Activated naive CD8-positive, alpha-beta T cell (primary cell): Measurements from ENCODE around the gene TBXA2R.
"Not testable (repeated sequence)": the region's sequence is repeated elsewhere in the genome, so short reads cannot be mapped to it uniquely, and the experiment has no call there.

Experiments used
- H3K27ac Mint-ChIP-seq: one replicate; pipeline ENCODE4 v1.8.0; 2021; ENCODE audit warnings: mixed read lengths
- H3K27me3 Mint-ChIP-seq: one replicate; pipeline ENCODE4 v1.8.0; 2021; ENCODE audit warnings: mixed read lengths
- H3K36me3 Mint-ChIP-seq: one replicate; pipeline ENCODE4 v1.8.0; 2021; ENCODE audit warnings: mixed read lengths
- H3K4me1 Mint-ChIP-seq: one replicate; pipeline ENCODE4 v1.8.0; 2021; ENCODE audit warnings: low read depth, mixed read lengths
- H3K4me3 Mint-ChIP-seq: one replicate; pipeline ENCODE4 v1.8.0; 2021; ENCODE audit warnings: mild to moderate bottlenecking, mixed read lengths
- H3K9me3 Mint-ChIP-seq: one replicate; pipeline ENCODE4 v1.8.0; 2021; ENCODE audit warnings: low read depth, mixed read lengths

The TBXA2R gene

DNA sequence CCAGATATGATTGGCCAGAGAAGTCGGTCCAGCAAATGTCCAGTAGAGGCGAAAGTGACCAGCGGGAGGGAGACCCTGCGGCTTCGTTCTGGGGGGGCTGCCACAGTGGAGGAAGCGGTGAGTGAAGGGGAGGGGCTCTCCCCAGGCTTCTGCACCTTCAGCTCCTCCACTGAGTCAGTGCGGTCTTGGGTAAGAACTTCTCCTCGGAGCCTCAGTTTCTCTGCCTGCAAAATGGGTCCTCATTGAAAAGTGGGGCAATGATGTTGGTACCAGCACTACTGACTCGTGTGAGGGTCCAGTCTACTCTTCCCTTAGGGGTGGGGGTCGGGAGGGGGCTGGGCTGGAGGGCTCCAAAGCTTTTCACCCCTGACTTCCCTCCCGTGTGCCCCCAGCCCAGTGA lies 17.2 kb downstream of the TBXA2R start:
- Mint-ChIP-seq H3K9me3 (no peaks in the 10 kb centered on the region), H3K36me3 (peaks cover 2% of the 10 kb centered on the region), H3K27ac (no peak overlapping the region), H3K27me3 (no peaks in the 10 kb centered on the region), H3K4me1 (peaks cover 3% of the 10 kb centered on the region), H3K4me3 (no peak overlapping the region)

DNA sequence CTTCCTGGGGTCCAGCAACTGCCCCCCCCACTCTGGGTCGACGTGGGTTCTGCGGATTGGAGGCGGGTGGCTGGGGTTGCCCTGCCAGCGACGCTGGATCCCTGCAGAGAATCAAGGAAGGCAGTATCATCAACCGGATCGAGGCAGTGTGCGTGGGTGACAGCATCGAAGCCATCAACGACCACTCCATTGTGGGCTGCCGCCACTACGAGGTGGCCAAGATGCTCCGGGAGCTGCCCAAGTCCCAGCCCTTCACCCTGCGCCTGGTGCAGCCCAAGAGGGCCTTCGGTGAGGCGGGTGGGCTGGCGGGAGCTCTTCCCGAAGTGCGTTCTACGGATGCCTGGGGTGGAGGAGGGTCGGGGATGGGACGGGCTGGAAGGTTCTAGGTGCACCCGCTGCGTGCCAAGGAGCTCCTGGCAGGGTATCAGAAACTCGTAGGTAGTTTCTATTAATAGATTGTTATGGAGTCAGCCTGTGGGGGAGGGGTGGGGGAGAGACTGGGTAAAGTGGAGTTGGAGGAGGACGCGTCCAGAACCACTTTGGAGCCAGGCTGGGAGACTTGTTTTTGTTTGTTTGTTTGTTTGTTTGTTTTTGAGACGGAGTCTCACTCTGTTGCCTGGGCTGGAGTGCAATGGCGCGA lies 19.8 kb downstream of the TBXA2R start:
- peaks cover 2% of the 10 kb centered on the region for H3K36me3 Mint-ChIP-seq
- H3K4me3 Mint-ChIP-seq = no peak overlapping the region
- H3K4me1 Mint-ChIP-seq = peaks cover 3% of the 10 kb centered on the region
- H3K27me3 Mint-ChIP-seq = no peaks in the 10 kb centered on the region
- H3K9me3 Mint-ChIP-seq = no peaks in the 10 kb centered on the region
- H3K27ac Mint-ChIP-seq = no peak overlapping the region

DNA sequence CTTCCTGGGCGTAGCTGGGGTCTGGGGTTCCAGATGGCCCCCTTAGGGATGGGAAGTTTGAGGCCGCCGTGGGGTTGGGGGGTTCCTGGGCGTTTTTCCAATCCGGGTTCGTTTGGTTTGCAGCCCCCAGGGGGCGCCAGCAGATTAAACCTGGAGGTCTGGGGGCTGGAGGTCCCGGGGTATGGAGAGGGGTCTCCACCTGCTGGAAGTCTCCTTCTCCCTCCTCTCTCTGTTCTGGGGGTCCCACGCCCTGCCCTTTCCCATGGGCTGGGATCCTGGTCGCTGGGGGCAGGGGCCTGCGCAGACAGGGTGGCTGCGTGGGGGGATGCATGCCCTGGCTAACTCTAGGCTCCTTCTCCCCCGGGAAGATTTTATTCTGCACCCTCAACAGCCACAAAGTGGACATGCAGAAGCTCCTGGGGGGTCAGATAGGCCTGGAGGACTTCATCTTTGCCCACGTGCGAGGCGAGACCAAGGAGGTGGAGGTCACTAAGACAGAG lies 20.5 kb downstream of the TBXA2R start:
- peak overlapping the region; percentile 44 for H3K4me3 Mint-ChIP-seq
- H3K36me3 Mint-ChIP-seq = peaks cover 2% of the 10 kb centered on the region

DNA sequence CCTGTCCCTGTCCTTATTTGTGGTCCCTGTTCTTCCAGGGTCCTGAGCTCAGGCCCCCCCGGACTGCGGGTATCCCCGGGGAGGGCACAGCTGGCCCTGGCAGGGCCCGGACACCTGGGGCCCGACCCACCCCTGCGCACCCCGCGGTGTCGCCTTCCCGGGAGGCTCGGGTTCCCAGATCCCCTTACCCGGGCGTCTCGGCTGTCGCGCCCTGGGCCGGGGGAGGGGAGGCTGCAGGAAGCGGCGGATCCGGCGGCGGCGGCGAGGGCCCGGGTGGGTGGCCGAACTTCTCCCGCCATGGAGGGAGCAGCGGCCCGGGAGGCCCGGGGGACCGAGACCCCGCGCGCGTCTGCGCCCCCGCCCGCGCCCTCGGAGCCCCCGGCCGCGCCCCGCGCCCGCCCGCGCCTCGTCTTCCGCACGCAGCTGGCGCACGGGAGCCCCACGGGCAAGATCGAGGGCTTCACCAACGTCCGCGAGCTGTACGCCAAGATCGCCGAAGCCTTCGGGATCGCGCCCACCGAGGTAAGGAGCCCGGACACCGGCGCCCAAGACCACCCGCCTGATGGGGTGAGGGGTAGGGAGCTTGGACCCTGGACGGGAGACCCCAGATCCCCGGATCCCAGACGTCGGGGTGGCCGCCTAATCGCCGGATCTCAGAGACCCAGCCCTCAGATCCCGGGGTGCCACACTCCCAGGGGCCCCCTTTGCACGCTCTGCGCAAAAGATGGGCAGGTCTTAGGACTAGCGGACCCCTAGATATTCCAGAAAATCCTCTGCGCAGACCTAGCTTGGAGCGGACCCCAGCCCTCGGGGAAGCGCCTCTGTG lies 21.2 kb downstream of the TBXA2R start, which contains the start of gene GIPC3:
Gene GIPC3 (plus strand): TSS at position 178 of the 826 bp plus-strand sequence. CDS start 120 bp downstream, at position 298.
- H3K27ac Mint-ChIP-seq = no peak within 1 kb of the TSS
- H3K36me3 Mint-ChIP-seq = peaks cover 2% of the 10 kb centered on the region
- peaks cover 3% of the 10 kb centered on the region for H3K4me1 Mint-ChIP-seq
- H3K9me3 Mint-ChIP-seq = no peaks in the 10 kb centered on the region
- no peaks in the 10 kb centered on the region for H3K27me3 Mint-ChIP-seq
- peak within 1 kb of the TSS; percentile 44 for H3K4me3 Mint-ChIP-seq

More for the DNA sequence above, 20.5 kb downstream of the TBXA2R start:
- no peak overlapping the region for H3K27ac Mint-ChIP-seq
- H3K9me3 Mint-ChIP-seq = no peaks in the 10 kb centered on the region
- peaks cover 3% of the 10 kb centered on the region for H3K4me1 Mint-ChIP-seq
- no peaks in the 10 kb centered on the region for H3K27me3 Mint-ChIP-seq

DNA sequence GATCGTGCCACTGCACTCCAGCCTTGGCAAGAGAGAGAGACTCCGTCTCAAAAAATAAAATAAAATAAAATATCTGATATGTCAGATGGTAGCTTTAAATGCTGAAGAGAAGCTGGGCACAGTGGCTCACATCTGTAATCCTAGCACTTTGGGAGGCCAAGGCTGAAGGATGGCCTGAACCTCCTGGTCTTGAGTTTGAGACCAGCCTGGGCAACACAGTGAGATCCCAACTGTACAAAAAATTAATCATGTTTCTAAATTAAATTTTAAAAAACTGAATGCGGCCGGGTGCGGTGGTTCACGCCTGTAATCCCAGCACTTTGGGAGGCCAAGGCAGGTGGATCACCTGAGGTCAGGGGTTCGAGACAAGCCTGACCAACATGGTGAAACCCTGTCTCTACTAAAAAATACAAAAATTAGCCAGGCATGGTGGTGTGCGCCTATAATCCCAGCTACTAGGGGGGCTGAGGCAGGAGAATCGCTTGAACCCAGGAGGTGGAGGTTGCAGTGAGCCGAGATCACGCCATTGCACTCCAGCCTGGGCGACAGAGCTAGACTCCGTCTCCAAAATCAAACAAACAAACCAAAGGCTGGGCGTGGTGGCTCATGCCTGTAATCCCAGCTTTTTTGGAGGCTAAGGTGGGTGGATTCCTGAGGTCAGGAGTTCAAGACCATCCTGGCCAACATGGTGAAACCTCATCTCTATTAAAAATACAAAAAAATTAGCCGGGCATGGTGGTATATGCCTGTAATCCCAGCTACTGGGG lies 22.5 kb downstream of the TBXA2R start:
- H3K4me1 Mint-ChIP-seq, H3K4me3 Mint-ChIP-seq, H3K27me3 Mint-ChIP-seq, H3K9me3 Mint-ChIP-seq, H3K27ac Mint-ChIP-seq, H3K36me3 Mint-ChIP-seq: not testable (repeated sequence)

DNA sequence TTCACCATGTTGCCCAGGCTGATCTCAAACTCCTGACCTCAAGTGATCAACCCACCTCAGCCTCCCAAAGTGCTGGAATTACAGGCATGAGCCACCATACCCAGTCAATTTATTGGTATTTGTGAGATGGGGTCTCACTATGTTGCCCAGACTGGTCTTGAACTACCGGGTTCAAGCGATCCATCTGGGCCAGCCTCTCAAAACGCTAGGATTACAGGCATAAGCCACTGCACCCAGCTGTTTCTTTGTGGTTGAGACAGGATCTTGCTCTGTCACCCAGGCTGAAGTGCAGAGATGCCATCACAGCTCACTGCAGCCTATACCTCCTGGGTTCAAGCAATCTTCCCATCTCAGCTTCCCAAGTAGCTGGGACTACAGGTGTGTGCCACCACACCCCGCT lies 24.9 kb downstream of the TBXA2R start:
- H3K4me3 Mint-ChIP-seq, H3K36me3 Mint-ChIP-seq, H3K4me1 Mint-ChIP-seq, H3K27me3 Mint-ChIP-seq, H3K9me3 Mint-ChIP-seq, H3K27ac Mint-ChIP-seq: not testable (repeated sequence)

DNA sequence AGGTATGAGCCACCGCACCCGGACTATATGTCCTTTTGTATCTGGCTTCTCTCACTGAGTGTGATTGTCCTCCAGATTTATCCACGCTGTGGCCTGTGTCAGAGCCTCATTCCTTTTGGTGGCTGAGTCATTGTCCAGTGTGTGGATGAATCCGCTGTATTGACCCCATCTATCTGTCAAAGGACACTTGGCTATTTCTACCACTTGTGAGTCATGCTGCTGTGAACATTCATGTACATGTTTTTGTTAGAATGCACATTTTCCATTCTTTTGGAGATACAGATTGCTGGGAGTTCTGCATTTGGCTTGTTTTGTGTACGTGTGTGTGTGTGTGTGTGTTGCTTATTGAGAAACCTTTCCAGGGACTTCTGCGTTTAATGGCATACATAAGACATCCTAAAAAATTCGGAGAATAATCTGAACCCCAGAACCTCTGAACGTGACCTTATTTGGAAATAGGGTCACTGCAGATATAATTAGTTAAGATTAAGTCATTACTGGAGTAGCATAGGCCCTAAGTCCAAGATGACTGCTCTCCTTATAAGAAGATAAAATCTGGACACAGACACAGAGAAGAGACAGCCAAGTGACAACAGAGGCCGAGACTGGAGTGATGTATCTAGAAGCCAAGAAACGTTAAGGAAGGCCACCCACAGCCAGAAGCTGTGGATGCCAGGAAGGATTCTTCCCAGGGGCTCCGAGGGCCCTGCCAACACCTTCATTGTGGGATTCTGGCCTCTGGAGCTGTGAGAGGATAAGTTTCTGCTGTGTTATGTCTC lies 26.3 kb downstream of the TBXA2R start:
- Mint-ChIP-seq H3K4me3 (no peak overlapping the region), H3K27ac (no peak overlapping the region), H3K9me3 (no peaks in the 10 kb centered on the region), H3K36me3 (no peaks in the 10 kb centered on the region), H3K27me3 (no peaks in the 10 kb centered on the region), H3K4me1 (peaks cover under 1% of the 10 kb centered on the region)

DNA sequence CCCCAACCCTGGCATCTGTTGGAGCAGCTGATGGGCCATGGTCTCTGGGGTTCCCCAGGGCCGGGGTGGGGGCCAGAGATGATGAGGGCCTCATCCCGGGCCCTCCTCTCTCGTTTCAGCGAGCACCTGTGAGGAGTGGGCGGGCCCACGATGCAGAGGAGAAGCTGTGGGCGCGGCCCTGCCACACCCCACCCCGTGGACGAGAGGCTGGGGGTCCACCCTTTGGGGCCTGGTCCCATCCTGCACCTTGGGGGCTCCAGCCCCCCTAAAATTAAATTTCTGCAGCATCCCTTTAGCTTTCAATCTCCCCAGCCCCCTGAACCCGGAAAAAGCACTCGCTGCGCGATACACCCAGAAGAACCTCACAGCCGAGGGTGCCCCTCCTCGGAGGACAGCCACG lies 28.3 kb downstream of the TBXA2R start:
- no peak overlapping the region for H3K4me3 Mint-ChIP-seq
- peaks cover 3% of the 10 kb centered on the region for H3K36me3 Mint-ChIP-seq
- peaks cover 2% of the 10 kb centered on the region for H3K4me1 Mint-ChIP-seq
- no peaks in the 10 kb centered on the region for H3K9me3 Mint-ChIP-seq
- no peaks in the 10 kb centered on the region for H3K27me3 Mint-ChIP-seq
- H3K27ac Mint-ChIP-seq = no peak overlapping the region

DNA sequence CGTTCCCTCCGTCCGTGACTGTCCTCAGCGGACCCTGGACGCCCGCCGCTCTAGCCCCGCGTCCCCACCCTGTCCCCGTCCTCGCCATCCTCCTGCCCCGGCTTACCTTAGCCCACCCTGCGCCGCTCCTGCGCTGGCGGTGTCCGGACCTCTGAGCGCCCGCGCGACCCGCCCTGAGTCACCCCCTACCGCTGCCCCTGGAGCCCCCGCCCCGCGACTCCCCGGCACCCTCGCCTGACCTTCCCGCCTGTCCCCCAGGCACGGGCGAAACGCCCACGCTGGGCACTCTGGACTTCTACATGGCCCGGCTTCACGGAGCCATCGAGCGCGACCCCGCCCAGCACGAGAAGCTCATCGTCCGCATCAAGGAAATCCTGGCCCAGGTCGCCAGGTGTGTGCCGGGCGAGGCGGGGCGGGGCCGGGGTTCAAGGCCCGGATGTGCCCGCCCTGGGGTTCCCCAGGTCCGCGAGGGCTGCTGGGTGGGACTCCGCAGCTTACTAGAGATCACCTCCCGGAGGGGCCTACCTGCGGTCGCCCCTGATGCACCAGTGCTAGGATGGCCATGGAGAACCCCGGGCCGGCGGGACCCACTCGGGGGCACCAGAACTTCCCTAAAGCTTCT lies 28.8 kb downstream of the TBXA2R start:
- H3K36me3 Mint-ChIP-seq = peaks cover 3% of the 10 kb centered on the region
- no peak overlapping the region for H3K27ac Mint-ChIP-seq
- no peak overlapping the region for H3K4me3 Mint-ChIP-seq
- H3K9me3 Mint-ChIP-seq = no peaks in the 10 kb centered on the region
- H3K4me1 Mint-ChIP-seq = peaks cover 2% of the 10 kb centered on the region
- no peaks in the 10 kb centered on the region for H3K27me3 Mint-ChIP-seq

DNA sequence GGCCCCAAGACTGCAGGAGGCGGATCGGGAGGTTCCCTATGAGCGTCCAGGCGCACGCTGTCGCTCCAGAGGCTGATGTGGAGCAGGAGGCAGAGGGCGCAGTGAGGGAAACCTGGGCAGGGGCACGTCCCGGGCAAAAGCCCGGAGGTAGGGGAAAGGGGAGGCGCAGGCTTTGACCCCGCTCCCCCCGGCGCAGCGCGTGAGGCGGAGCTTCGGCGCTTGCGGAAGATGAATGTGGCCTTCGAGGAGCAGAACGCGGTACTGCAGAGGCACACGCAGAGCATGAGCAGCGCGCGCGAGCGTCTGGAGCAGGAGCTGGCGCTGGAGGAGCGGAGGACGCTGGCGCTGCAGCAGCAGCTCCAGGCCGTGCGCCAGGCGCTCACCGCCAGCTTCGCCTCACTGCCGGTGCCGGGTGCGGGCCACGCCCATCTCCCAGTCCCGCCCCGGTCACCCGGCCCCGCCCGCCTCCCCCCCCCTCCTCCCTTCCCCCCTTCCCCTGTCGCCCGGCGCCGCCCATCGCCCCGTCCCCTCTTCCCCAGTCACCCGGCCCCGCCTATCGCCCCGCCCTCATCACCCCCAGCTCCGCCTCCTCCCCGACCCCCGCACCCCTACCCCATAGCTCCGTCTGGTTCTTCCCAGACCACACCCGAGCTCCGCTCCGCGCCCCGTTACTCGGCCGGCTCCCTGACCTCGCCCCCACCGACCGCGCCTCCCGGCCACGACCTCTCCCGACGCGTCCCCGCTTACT lies 29.8 kb downstream of the TBXA2R start:
- no peaks in the 10 kb centered on the region for H3K27me3 Mint-ChIP-seq
- H3K9me3 Mint-ChIP-seq = no peaks in the 10 kb centered on the region
- H3K4me1 Mint-ChIP-seq = peaks cover 2% of the 10 kb centered on the region
- H3K4me3 Mint-ChIP-seq = no peak overlapping the region
- H3K27ac Mint-ChIP-seq = no peak overlapping the region
- H3K36me3 Mint-ChIP-seq = peaks cover 3% of the 10 kb centered on the region

DNA sequence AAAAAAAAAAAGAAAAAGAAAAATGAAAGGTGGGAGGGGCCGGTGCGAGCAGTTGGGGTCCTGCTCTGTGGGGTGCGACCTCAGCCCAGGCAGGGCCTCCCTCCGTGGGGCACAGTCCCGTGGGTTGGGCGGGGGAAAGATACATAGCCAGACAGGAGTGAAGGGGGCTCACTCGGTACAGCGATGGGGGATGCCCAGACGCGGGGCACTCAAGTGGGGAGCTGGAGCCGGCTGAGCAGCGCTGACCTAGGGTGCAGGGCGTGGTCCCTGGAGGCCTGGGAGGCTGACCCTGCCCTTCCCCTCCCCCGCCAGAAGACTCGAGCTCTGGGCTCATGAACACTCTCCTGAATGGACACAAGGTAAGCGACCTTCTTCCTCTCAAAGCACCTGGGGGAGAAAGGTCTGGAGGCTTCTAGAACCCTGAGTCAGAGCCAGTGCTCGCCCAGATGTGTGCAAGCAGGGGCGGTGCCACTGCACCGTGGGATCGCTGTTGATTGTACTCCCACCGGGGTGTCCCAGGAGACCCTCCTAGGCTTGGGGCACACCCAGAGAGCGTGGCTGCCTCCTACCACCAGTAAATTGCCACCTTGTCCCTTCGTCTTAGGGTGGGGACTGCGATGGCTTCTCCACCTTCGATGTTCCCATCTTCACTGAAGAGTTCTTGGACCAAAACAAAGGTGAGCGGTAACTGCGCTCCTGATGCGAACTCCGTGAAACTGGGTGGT lies 30.6 kb downstream of the TBXA2R start:
- Mint-ChIP-seq H3K36me3 (peaks cover 3% of the 10 kb centered on the region), H3K9me3 (no peaks in the 10 kb centered on the region), H3K4me3 (no peak overlapping the region), H3K27me3 (no peaks in the 10 kb centered on the region), H3K4me1 (peaks cover 6% of the 10 kb centered on the region), H3K27ac (no peak overlapping the region)

DNA sequence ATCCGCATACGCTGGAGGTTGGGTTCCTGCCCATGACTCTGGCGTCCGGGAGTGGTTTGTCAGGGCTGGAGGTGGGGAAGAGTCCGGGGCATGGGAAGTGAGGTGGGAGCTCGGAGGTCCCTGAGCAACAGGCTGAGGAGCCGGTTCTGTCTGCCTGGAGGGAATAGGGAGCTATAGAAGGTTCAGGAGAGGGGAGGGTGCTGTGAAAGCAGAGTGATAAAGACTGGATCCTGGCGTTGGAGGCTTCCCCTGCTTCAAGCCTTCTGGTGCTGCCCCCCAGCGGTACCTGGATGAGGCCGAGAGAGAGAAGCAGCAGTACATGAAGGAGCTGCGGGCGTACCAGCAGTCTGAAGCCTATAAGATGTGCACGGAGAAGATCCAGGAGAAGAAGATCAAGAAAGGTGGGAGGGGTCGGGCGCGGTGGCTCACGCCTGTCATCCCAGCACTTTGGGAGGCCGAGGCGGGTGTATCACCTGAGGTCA lies 31.4 kb downstream of the TBXA2R start:
- Mint-ChIP-seq H3K4me1 (peaks cover 6% of the 10 kb centered on the region), H3K4me3 (peak overlapping the region; percentile 35), H3K27ac (no peak overlapping the region), H3K9me3 (no peaks in the 10 kb centered on the region), H3K27me3 (no peaks in the 10 kb centered on the region), H3K36me3 (peaks cover 3% of the 10 kb centered on the region)
